ENCODE results near the gene PEX26. TPM values are rescaled to one million over a fixed set of nuclear protein-coding genes. Genes with fewer than 3 reads are reported as not detected.
A peak's percentile ranks its signal among the peaks of the same experiment; 100 is the strongest.

PEX26 gene
- total RNA-seq, 1 donor from 2014 or later, result 5.2 TPM

DNA sequence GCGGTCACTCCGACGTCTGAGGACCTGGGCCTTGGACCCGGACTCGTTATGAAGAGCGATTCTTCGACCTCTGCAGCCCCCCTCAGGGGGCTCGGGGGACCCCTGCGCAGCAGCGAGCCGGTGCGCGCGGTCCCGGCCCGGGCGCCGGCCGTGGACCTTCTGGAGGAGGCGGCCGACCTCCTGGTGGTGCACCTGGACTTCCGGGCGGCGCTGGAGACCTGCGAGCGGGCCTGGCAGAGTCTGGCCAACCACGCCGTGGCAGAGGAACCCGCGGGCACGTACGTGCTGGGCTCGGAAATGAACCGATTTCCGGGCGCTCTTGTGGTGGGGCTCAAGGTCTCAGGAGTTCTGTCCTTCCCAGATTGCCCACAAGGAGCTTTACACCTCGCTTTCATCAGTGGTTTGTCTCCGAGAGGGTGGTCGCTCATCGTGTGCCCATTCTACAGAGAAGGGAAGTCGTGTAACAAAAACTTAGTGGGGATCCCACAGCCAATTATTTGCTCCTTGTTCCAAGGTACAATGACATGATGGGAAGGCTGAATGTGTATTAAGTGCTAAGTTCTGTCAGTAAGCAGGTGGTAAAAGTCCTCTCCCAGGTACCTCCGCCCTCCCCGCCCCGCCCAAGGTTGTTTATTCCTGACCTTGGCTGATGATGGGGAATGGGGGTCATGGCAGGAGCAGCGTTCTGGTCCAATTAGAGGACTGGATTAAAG is 695 bp downstream of the PEX26 start:
- H3K27me3 ChIP-seq (ENCODE audit: control insufficient read depth in 3 of 3, insufficient read depth in 3 of 3, low read length in 3 of 3), result no peaks in the 10 kb centered on the region
- peak overlapping the region; percentile 98 for H3K4me3 ChIP-seq (ENCODE audit: low read length in 3 of 3)
- peaks cover 34 to 37% (median 36%) of the 10 kb centered on the region in 3 donors for H3K4me1 ChIP-seq (ENCODE audit: control insufficient read depth in 3 of 3, insufficient read depth in 3 of 3, low read length in 3 of 3)
- peak overlapping the region; percentile 87 to 97 (median 94) for H3K9ac ChIP-seq (ENCODE audit: low read depth in 1 of 3, low read length in 3 of 3)
- H3K36me3 ChIP-seq (ENCODE audit: control insufficient read depth in 3 of 3, insufficient read depth in 3 of 3, low read length in 3 of 3), result peaks cover 26 to 34% (median 27%) of the 10 kb centered on the region in 3 donors
- peak overlapping the region; percentile 86 for H3K27ac ChIP-seq (ENCODE audit: low read depth, low read length)
- no peaks in the 10 kb centered on the region for H3K9me3 ChIP-seq (ENCODE audit: control insufficient read depth in 3 of 3, low read length in 3 of 3)

DNA sequence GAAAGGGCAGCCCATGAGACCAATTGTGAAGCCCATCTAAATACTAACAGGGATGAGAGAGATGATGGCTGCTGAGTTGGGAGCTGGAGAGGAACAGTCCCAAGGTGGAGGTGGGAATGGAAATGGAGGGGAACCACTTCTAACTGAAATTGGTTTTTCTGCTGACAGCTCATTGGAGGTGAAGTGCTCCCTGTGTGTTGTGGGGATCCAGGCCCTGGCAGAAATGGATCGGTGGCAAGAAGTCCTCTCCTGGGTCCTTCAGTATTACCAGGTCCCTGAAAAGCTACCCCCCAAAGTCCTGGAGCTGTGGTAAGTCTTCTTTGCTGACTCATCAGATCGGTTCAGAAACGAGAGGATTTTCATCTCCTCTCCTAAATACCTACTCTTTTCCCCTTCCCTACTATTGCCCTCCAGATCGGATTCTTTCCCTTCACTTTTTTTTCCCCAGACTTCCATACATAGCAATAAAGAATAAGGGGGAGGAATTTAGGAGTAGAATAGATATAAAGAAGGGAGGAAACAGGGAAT is 2.0 kb downstream of the PEX26 start:
- Histone ChIP-seq H3K27me3 (ENCODE audit: control insufficient read depth in 3 of 3, insufficient read depth in 3 of 3, low read length in 3 of 3) (no peaks in the 10 kb centered on the region), H3K27ac (ENCODE audit: low read depth, low read length) (no peak overlapping the region), H3K9ac (ENCODE audit: low read depth in 1 of 3, low read length in 3 of 3) (peak overlapping the region in 1 of 3 donors; percentile 7), H3K9me3 (ENCODE audit: control insufficient read depth in 3 of 3, low read length in 3 of 3) (no peaks in the 10 kb centered on the region), H3K36me3 (ENCODE audit: control insufficient read depth in 3 of 3, insufficient read depth in 3 of 3, low read length in 3 of 3) (peaks cover 31 to 39% (median 31%) of the 10 kb centered on the region in 3 donors), H3K4me1 (ENCODE audit: control insufficient read depth in 3 of 3, insufficient read depth in 3 of 3, low read length in 3 of 3) (peaks cover 34 to 37% (median 36%) of the 10 kb centered on the region in 3 donors), H3K4me3 (ENCODE audit: low read length in 3 of 3) (no peak overlapping the region)

DNA sequence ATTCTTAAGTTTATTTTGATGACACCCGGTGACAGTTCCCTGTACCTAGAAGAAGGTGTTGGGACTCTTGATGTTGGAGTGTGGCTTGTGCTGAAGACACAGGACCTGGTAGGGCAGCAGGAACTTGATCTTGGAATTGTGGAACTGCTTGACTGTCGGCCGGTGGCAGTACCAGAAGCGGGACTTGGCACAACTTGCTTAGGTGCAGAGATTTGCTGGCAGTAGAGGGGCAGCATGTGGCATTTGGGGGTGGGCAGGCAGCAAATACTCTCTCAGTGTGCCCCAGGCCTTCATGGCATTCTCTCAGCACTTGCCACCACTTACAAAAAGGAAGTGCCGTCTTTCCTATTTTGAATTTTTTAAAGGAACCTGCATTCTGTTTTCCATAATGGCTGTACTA is 3.6 kb downstream of the PEX26 start:
- Histone ChIP-seq H3K36me3 (ENCODE audit: control insufficient read depth in 3 of 3, insufficient read depth in 3 of 3, low read length in 3 of 3) (peaks cover 36 to 45% (median 41%) of the 10 kb centered on the region in 3 donors), H3K27ac (ENCODE audit: low read depth, low read length) (no peak overlapping the region), H3K27me3 (ENCODE audit: control insufficient read depth in 3 of 3, insufficient read depth in 3 of 3, low read length in 3 of 3) (no peaks in the 10 kb centered on the region)

DNA sequence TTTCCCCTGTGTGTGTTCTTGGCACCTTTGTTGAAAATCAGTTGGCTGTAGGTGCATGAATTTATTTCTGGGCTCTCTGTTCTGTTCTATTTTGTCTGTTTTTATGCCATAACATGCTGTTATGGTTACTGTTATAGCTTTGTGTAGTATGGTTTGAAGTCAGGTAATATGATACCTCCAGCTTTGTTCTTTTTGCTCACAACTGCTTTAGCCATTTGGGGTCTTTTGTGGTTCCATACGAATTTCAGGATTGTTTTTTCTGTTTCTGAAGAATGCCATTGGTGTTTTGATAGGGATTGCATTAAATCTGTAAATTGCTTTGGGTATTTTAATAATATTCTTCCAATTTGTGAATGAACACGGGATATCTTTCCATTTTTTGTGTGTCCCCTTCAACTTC is 4.7 kb downstream of the PEX26 start:
- H3K27ac ChIP-seq (ENCODE audit: low read depth, low read length), result no peak overlapping the region
- H3K36me3 ChIP-seq (ENCODE audit: control insufficient read depth in 3 of 3, insufficient read depth in 3 of 3, low read length in 3 of 3), result peaks cover 40 to 49% (median 49%) of the 10 kb centered on the region in 3 donors
- peaks cover 12 to 15% (median 15%) of the 10 kb centered on the region in 3 donors for H3K4me1 ChIP-seq (ENCODE audit: control insufficient read depth in 3 of 3, insufficient read depth in 3 of 3, low read length in 3 of 3)
- H3K4me3 ChIP-seq (ENCODE audit: low read length in 3 of 3), result no peak overlapping the region
- H3K9me3 ChIP-seq (ENCODE audit: control insufficient read depth in 3 of 3, low read length in 3 of 3), result no peaks in the 10 kb centered on the region
- H3K27me3 ChIP-seq (ENCODE audit: control insufficient read depth in 3 of 3, insufficient read depth in 3 of 3, low read length in 3 of 3), result no peaks in the 10 kb centered on the region
- no peak overlapping the region for H3K9ac ChIP-seq (ENCODE audit: low read depth in 1 of 3, low read length in 3 of 3)

More for the DNA sequence above, 3.6 kb downstream of the PEX26 start:
- Histone ChIP-seq H3K4me3 (ENCODE audit: low read length in 3 of 3) (no peak overlapping the region), H3K9ac (ENCODE audit: low read depth in 1 of 3, low read length in 3 of 3) (no peak overlapping the region), H3K4me1 (ENCODE audit: control insufficient read depth in 3 of 3, insufficient read depth in 3 of 3, low read length in 3 of 3) (peaks cover 22 to 26% (median 23%) of the 10 kb centered on the region in 3 donors), H3K9me3 (ENCODE audit: control insufficient read depth in 3 of 3, low read length in 3 of 3) (no peaks in the 10 kb centered on the region)

DNA sequence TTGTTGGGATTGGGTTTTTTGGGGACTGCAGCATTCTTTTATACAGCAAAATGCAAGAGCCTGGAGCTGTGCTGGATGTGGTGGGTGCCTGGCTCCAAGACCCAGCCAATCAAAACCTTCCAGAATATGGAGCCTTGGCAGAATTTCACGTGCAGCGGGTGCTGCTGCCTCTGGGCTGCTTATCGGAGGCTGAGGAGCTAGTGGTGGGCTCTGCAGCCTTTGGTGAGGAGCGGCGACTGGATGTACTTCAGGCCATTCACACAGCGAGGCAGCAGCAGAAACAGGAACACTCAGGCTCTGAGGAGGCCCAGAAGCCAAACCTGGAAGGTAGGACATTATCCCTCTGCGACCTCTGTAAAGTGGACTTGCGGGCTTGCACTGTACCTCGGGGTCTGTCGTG is 5.6 kb downstream of the PEX26 start:
- Histone ChIP-seq H3K9me3 (ENCODE audit: control insufficient read depth in 3 of 3, low read length in 3 of 3) (no peaks in the 10 kb centered on the region), H3K9ac (ENCODE audit: low read depth in 1 of 3, low read length in 3 of 3) (no peak overlapping the region), H3K4me1 (ENCODE audit: control insufficient read depth in 3 of 3, insufficient read depth in 3 of 3, low read length in 3 of 3) (peaks cover 9 to 22% (median 17%) of the 10 kb centered on the region in 3 donors), H3K36me3 (ENCODE audit: control insufficient read depth in 3 of 3, insufficient read depth in 3 of 3, low read length in 3 of 3) (peaks cover 47 to 58% (median 57%) of the 10 kb centered on the region in 3 donors), H3K4me3 (ENCODE audit: low read length in 3 of 3) (no peak overlapping the region), H3K27ac (ENCODE audit: low read depth, low read length) (no peak overlapping the region), H3K27me3 (ENCODE audit: control insufficient read depth in 3 of 3, insufficient read depth in 3 of 3, low read length in 3 of 3) (no peaks in the 10 kb centered on the region)

DNA sequence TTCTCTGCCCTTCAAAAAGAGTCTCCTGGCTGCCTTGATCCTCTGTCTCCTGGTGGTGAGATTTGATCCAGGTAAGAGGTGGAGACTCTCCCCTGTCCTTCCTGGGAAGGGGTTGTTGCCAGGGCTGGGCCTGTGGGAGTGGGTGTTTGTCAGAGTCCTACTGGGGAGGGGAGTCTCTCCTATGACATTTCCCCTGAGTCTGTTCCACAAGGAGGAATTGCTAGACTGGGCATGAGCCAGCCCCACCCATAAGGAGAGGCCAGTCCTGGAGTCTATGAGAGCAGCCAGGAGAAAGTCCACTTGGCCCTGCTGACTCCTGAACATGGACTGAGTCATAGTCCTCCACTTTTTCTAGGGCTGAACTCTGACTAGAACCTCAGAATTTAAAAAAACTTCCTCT is 7.4 kb downstream of the PEX26 start:
- H3K4me1 ChIP-seq (ENCODE audit: control insufficient read depth in 3 of 3, insufficient read depth in 3 of 3, low read length in 3 of 3), result peaks cover 9 to 26% (median 14%) of the 10 kb centered on the region in 3 donors
- H3K27ac ChIP-seq (ENCODE audit: low read depth, low read length), result no peak overlapping the region
- no peak overlapping the region for H3K4me3 ChIP-seq (ENCODE audit: low read length in 3 of 3)
- peaks cover 46 to 60% (median 53%) of the 10 kb centered on the region in 3 donors for H3K36me3 ChIP-seq (ENCODE audit: control insufficient read depth in 3 of 3, insufficient read depth in 3 of 3, low read length in 3 of 3)
- H3K9me3 ChIP-seq (ENCODE audit: control insufficient read depth in 3 of 3, low read length in 3 of 3), result no peaks in the 10 kb centered on the region
- no peak overlapping the region for H3K9ac ChIP-seq (ENCODE audit: low read depth in 1 of 3, low read length in 3 of 3)
- no peaks in the 10 kb centered on the region for H3K27me3 ChIP-seq (ENCODE audit: control insufficient read depth in 3 of 3, insufficient read depth in 3 of 3, low read length in 3 of 3)

DNA sequence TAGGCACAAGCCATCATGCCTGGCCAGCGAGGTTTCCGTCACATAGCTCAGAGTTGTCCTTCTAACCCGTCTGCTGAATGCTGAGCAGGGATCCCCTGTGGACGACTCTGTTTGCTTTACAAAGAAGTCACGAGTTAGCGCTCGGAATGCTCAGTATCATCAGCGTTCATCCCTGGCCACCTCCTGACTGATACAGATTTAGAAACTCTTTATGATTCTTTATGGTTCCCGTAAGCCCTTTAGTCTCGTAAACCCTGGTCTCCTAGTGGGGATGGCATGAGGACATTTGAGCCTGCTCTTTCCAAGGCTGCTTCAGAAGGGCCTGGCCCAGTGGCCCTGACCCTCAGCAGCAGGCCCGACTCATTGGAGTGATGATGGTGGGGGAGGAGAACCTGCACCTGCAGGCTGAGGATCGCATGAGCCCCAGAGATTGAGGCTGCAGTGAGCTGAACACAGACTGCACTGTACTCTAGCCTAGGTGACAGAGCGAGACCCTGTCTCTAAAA is 9.6 kb downstream of the PEX26 start:
- H3K4me3 ChIP-seq (ENCODE audit: low read length in 3 of 3), result no peak overlapping the region
- H3K36me3 ChIP-seq (ENCODE audit: control insufficient read depth in 3 of 3, insufficient read depth in 3 of 3, low read length in 3 of 3), result peaks cover 35 to 50% (median 39%) of the 10 kb centered on the region in 3 donors
- H3K27me3 ChIP-seq (ENCODE audit: control insufficient read depth in 3 of 3, insufficient read depth in 3 of 3, low read length in 3 of 3), result no peaks in the 10 kb centered on the region
- H3K27ac ChIP-seq (ENCODE audit: low read depth, low read length), result no peak overlapping the region
- no peaks in the 10 kb centered on the region for H3K9me3 ChIP-seq (ENCODE audit: control insufficient read depth in 3 of 3, low read length in 3 of 3)
- no peak overlapping the region for H3K9ac ChIP-seq (ENCODE audit: low read depth in 1 of 3, low read length in 3 of 3)
- H3K4me1 ChIP-seq (ENCODE audit: control insufficient read depth in 3 of 3, insufficient read depth in 3 of 3, low read length in 3 of 3), result peaks cover 16 to 36% (median 24%) of the 10 kb centered on the region in 3 donors

DNA sequence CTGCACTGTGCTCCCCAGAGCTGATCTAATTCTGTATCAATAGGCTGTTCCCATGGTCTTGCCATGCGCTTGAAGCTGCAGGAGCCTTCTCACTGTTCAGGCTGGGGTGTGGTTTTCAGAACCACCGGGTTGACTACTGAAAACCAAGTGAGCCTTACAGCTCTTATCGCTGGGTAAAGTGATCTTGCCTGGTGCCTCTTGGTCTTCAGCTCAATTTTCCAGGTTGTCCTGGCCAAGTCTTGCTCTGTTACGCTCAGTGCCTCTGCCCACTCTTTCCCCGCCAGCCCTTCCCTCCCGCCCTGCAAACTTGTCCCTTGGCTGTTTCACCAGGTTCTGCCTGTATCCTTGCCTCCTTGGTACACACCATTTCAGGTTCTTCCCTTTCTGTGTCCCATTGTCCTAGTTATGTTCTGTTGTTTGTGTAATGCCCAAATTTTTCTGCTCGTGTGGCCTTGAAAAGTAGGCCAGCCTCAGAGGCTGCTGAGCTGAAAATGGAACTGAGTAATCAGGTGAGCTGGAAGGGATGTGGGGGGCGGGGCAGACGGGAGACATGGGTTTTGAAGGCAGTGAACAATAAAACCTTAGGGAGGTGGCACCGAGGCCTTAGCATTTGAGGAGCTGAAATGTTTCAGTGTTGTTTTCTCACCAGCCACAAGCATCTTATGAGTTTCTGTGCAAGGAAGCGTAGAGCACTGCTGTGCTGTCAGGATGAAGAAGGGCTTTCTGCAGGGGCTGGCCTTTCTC is 11.2 kb downstream of the PEX26 start:
- Histone ChIP-seq H3K27me3 (ENCODE audit: control insufficient read depth in 3 of 3, insufficient read depth in 3 of 3, low read length in 3 of 3) (no peaks in the 10 kb centered on the region), H3K4me3 (ENCODE audit: low read length in 3 of 3) (peak overlapping the region in 1 of 3 donors; percentile 22), H3K27ac (ENCODE audit: low read depth, low read length) (peak overlapping the region; percentile 56), H3K9me3 (ENCODE audit: control insufficient read depth in 3 of 3, low read length in 3 of 3) (no peaks in the 10 kb centered on the region), H3K9ac (ENCODE audit: low read depth in 1 of 3, low read length in 3 of 3) (peak overlapping the region in 1 of 3 donors; percentile 70), H3K36me3 (ENCODE audit: control insufficient read depth in 3 of 3, insufficient read depth in 3 of 3, low read length in 3 of 3) (peaks cover 21 to 39% (median 25%) of the 10 kb centered on the region in 3 donors), H3K4me1 (ENCODE audit: control insufficient read depth in 3 of 3, insufficient read depth in 3 of 3, low read length in 3 of 3) (peaks cover 16 to 36% (median 24%) of the 10 kb centered on the region in 3 donors)

DNA sequence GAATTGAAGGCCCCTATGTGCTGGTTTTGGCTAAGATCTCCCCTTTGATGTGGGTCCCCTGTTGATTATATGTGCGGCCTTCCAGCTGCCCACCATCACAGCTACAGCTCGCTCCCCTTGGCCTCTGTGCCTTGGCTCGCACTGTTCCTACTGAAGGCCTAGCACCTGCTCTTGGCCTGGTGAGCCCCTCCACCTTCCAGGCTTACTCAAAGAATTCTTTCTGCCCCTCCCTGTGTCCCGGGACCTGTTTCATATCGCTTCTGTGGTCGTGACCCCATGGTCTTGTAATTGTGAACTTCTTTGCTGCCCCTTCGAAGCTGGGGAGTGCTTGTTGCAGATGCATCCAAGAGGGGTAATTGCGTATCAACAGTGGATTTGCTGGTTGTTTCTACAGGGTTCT is 12.5 kb downstream of the PEX26 start:
- Histone ChIP-seq H3K36me3 (ENCODE audit: control insufficient read depth in 3 of 3, insufficient read depth in 3 of 3, low read length in 3 of 3) (peaks cover 16 to 34% (median 20%) of the 10 kb centered on the region in 3 donors), H3K27me3 (ENCODE audit: control insufficient read depth in 3 of 3, insufficient read depth in 3 of 3, low read length in 3 of 3) (no peaks in the 10 kb centered on the region), H3K9me3 (ENCODE audit: control insufficient read depth in 3 of 3, low read length in 3 of 3) (no peaks in the 10 kb centered on the region), H3K4me3 (ENCODE audit: low read length in 3 of 3) (no peak overlapping the region), H3K9ac (ENCODE audit: low read depth in 1 of 3, low read length in 3 of 3) (peak overlapping the region in 1 of 3 donors; percentile 16), H3K27ac (ENCODE audit: low read depth, low read length) (peak overlapping the region; percentile 12), H3K4me1 (ENCODE audit: control insufficient read depth in 3 of 3, insufficient read depth in 3 of 3, low read length in 3 of 3) (peaks cover 16 to 37% (median 24%) of the 10 kb centered on the region in 3 donors)
